ENCODE data around the gene RAB40AL.
A peak's percentile ranks its signal among the peaks of the same experiment; 100 is the strongest.
"Not testable (repeated sequence)": the region's sequence is repeated elsewhere in the genome, so short reads cannot be mapped to it uniquely, and the experiment has no call there.

The RAB40AL gene, protein sequence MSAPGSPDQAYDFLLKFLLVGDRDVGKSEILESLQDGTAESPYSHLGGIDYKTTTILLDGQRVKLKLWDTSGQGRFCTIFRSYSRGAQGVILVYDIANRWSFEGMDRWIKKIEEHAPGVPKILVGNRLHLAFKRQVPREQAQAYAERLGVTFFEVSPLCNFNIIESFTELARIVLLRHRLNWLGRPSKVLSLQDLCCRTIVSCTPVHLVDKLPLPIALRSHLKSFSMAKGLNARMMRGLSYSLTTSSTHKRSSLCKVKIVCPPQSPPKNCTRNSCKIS

DNA sequence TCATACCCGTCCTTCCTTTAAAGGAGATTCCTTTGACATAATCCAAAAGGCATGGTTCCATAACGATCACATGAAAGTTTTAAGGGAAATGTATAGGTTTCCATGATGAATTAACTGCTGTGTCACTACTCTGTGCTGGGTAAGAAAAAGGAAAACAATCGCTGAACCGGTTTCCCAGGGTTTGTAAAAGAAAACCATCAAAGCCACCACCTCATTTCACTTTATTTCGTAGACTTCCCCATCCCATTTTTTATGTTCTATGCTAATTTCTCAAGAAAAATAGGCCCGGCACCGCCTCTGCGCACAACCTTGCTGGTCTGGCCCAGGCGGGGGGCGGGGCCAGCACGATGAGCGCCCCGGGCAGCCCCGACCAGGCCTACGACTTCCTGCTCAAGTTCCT lies at the start of gene RAB40AL:
Gene RAB40AL (plus strand): TSS at position 301 of the 400 bp plus-strand sequence. CDS start 47 bp downstream, at position 348.
- FAIRE-seq = not testable (repeated sequence)

DNA sequence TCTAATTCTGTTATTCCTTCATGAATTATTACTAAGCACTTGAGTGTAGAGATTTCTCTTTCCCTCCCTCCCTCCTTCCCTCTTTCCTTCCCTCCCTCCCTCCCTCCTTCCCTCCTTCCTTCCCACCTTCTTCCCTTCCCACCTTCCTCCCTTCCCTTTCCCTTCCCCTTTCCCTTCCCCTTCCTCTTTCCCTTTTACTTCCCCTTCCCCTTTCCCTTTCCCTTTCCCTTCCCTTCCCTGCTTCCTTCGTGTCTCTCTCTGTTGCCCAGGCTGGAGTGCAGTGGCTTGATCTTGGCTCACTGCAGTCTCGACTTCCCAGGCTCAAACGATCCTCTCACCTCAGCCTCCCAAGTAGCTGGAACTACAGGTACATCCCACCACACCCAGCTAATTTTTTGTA lies 49.4 kb upstream of the RAB40AL start:
- no peak for FAIRE-seq

DNA sequence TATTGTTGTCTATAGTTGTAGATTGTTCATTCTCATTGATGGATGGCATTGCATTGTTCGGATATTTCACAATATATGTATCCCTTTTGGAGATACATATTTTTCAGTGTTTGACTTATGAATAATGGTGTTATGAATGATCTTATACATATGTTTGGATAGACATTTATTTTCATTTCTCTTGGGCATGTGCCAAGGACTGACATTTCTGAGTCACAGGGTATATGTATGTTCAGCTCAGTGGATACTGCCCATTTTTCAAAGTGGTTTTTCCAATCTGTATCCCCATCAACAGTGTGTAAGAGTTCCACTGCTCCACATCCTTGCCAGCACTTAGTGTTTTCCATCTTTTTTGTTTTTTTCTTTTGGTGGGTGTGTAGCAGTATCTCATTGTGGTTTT lies 45.0 kb upstream of the RAB40AL start:
- no peak for FAIRE-seq

DNA sequence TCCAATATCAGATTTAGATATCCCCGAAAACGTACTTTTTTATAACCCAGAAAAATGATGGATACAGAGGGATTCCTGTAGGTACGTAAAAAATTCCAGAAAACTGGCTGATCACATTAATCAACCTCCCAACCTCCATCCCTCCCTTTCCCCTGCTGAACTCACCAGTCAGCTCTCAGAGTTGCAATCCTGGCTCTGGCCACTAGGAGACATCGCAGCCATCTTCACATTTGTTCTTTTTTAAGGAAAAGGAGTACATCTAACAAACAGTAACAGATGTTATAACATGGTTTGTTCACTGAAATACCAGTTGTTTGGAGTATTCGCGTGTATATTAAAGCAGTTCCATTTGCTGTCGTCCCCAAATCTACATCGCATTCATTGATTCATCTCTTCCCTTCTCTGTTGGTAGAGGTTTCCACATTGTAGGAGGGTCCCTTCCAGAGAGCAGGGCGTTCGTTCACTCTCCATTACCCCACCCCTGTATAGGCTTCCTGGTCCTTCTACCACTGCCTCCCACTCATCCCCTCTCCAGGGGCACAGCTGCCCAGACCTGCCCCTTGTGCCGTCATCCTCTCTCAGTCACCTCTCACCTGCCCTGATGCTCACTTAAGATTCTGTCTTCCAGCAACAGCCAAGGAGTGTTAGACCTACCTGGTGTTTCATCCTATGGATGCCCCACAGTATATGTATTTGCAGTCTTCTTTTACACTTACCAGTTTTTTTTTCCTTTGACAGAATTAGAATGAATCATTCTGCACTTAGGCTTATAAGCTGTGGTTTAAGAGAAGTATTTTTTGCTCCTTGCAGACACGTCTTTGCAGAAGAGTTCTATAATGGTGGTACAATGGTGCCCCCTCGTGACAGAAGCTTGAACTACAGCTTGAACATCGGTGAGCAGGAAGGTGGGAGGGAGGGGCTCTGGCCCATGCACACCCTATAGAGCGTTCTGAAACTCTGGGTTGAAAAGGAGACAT lies 36.8 kb upstream of the RAB40AL start:
- FAIRE-seq = peak; percentile 48

DNA sequence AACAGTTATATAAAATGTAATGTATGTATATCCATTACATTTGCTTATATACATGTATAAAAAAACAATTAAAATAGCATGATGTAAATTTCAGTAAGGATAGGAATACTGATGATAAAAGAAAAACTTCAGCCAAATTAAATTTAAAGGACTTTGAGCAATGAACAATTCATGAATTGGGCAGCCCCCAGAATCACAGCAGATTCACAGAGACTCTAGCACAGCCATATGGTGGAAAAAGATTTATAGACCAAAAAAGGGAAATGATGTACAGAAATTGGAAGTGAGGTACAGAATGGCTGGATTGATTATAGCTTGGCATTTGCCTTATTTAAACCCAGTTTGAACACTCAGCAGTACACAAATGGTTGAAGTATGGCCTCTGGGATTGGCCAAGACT lies 34.7 kb upstream of the RAB40AL start:
- no peak for FAIRE-seq

DNA sequence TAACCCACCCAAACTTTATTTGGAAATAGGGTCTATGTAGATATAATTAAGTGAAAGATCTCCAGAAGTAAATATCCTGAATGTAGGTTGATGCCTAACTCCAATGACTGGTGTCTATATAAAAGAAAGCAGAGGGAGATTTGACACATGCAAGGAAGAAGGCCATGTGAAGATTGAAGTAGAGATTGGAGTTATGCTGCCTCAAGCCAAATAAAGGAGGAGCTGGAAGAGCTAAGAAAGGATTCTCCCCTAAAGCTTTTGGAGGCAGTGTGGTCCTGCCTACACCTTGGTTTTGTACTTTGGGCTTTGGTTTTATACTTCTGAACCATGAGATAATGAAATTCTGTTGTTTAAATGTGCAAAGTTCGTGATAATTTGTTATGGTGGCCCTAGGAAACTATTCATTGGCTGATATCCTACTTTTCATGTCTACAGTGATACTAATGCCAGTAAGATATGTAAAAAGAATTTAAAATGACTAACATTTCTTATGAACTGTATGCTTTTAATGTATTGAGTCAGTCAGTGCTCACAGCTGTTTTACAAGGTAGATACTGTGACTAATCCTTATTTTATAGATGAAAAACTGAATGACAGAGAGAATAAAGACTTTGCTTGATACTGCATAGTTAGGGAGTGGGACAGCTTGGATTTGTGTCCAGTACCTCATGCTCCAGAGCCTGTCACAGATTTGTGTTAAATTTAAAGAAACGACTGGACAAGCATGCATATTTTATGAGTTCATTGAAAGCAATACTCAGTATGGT lies 5.9 kb upstream of the RAB40AL start:
- no peak for FAIRE-seq

DNA sequence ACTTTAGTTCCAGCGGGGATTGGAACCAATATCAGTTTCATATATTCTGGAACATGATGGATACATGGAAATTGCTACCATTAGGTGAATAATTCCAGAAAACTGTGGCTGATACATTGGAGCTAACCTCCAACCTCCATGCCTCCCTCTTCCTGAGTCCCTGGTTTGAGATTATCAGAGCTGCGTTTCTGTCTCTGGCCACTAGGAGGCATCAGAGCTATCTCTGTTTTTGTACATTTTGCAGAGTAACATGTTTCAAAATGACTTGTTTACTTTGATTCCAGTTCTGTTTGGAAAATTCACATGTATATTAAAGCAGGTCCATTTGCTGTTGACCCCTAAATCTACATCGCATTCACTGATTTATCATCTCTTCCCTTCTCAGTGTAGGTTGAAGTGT lies 2.4 kb upstream of the RAB40AL start:
- FAIRE-seq = no peak

DNA sequence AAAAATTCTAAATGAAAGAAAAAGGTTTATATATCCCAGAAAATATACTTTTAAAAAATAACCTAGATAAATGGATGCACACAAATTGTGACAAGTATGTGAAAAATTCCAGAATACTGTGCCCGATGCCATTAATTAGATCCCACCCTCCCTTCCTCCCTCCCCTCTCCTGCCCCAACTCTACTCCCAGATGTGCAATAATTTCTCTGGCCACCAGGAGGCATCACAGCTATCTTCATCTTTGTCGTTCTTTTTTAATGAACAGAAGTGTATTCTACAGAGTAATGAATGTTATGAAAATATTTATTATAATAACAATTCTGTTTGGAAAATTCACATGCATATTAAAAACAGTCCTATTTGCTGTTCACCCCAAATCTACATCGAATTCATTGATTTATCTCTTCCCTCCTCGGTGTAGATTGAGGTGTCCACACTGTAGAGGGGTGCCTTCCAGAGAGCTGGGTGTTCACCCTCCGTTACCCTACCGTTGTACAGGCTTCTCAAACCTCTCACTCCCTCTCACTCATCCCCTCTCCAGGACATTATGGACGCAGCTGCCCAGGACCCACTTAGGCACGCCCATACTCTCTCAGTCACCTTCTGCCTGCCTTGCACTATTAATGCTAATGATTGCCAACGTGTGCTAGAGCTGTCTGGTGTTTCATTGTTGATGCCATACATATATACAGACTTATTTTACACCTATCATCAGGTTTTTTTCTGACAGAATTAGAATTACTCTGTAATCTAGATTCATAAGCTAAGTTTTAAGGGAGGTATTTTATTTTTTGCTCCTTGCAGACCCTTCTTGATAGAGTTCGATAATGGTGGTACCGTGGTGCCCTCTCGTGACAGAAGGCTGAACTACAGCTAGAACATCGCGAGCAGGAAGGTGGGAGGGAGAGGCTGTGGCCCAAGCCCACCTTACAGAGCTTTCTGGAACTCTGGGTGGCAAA lies 14.1 kb downstream of the RAB40AL start:
- peak; percentile 51 for FAIRE-seq

DNA sequence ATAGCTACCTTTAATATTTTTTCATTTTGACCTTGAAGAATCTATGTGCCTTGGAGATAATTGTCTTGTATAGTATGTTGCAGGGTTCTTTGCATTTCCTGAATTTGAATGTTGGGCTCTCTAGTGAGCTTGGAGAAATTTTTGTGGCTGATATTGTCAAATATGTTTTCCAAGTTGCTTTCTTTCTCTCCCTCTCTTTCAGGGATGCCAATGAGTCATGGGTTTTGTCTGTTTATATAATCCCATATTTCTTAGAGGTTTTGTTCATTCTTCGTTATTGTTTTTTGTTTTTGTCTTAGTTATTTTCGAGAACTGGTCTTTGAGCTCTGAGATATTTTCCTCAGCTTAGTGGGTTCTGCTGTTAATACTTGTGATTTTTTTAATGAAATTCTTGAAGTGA lies 20.7 kb downstream of the RAB40AL start:
- no peak for FAIRE-seq

DNA sequence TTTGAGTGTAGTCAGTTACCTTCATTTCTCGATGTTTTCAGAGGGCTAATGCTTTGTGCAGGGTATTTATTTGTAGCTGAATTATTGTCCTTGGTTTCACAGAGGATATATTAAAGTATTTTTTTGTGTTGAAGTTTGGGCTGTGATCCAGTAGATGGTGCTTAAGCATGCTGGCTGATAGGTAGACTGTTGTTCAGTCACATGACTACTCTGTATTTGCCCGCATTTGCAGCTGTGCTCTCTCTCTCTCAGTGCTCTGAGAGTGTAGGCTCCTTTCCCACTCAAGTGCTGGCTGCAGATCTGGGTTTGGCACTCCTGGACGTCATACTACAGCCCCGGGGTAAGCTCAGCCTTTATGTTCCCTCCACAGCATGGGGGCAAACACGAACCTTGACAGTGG lies 21.7 kb downstream of the RAB40AL start:
- no peak for FAIRE-seq

DNA sequence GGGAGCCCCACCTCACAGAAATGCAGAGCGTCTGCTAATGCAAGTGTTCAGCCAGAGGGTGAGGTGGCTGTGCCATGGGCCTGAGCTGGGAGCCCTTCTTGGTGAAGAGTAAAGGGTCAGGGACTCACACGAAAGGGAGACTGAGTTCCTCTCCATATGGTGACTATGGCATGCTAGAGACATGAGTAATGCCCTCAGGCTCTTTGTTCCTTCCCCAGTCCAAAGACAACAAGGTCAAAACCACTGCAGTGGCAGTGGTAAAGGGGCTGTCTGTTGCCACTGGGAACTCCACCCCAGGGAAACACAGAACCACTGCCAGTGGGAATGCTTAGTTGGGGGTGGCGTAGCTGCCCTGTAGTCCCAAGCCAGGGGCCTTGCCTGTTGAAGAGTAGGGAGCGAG lies 22.4 kb downstream of the RAB40AL start:
- no peak for FAIRE-seq

DNA sequence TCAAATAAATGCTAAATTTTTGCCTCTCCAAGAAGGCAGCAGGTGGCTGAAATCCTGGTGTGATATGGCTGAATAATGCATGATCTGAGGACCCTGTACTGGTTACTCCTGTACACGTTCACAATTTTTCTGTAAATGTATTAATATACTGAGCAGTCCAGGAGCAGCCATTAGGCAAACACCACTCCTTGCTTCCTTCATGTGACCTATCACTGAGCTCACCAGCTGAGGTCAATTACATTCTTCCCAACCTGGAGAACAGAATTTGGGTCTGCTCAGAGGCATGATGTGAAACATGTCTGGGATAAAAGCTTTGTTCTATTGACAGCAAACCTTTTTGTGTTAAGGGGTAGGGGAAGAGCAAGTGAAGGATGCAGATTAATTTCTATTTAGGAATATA lies 26.9 kb downstream of the RAB40AL start:
- FAIRE-seq = no peak

DNA sequence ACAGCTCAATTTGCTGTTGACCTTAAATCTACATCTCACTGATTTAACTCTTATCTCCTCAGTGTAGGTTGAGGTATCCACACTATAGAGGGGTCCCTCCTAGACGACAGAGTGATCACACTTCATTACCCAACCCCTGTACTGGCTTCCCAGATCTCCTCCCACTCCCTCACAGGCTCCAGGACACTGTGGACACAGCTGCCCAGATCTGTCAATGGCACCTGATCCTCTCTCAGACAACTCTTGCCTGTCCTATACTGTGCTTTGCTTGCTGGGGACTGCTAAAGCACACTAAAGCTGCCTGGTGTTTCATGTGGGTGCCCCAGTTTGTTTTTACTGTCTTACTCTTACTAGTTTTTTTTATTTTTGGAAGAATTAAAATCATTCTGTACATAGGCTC lies 27.9 kb downstream of the RAB40AL start:
- no peak for FAIRE-seq

DNA sequence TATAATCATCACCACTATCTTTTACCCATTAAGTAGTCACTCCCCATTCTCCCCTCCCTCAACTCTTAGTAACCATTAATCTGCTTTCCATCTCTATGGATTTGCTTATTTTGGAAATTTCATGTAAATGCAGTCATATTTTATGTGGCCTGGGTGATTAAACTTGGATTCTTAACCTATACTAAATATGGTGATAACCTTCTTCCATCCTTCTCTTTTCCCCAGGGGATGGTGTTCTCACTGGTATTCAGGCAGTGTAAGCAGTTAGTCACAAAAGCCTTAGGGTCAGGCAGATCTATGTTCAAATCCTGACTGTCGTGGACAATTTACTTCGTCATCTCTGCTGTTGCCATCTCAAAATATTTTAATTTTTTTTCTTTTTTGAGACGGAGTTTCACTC lies 29.6 kb downstream of the RAB40AL start:
- FAIRE-seq = no peak

DNA sequence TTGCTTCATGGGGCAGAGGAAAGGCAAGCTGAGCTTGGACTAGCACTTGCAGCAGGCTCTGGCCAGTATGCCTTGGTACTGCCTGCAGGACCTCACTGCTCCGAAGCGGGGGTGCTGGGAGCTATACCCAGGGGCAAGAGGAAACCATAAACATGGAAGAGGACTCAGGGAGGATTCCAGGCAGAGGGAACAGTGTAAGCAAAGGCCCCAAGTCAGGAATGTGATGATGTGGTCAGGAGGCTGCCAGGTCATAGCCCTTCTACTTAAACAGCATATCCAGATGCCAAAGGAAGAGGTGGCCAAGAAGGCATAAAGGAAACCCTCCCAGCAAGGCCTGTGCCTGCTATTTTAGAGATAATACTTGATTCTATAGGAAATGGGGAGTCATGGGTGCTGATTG lies 31.1 kb downstream of the RAB40AL start:
- no peak for FAIRE-seq

DNA sequence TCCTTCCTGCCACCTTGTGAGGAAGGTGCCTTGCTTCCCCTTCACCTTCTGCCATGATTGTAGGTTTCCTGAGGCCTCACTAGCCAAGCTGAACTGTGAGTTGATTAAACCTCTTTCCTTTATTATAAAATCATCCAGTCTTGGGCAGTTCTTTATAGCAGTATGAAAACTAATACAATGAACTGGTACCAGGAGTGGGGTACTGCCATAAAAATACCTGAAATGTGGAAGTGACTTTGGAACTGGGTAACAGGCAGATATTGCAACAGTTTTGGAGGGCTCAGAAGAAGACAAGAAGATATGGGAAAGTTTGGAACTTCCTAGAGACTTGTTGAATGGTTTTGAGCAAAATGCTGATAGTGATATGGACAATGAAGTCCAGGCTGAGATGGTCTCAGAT lies 34.5 kb downstream of the RAB40AL start:
- not testable (repeated sequence) for FAIRE-seq

DNA sequence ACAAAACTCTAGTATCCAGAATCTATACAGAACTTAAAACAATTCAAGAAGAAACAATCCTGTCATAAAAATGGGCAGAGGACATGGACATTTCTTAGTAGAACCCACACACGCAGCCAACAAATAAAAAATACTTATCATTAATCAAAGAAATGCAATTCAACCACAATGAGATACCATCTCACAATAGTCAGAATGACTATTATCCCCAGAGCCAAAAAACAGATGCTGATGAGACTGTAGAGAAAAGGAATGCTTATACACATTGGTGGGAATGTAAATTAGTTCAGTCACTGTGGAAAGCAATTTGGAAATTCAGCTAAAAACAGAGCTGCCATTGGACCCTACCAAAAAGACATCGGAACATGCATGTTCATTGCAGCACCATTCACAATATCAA lies 37.9 kb downstream of the RAB40AL start:
- no peak for FAIRE-seq

DNA sequence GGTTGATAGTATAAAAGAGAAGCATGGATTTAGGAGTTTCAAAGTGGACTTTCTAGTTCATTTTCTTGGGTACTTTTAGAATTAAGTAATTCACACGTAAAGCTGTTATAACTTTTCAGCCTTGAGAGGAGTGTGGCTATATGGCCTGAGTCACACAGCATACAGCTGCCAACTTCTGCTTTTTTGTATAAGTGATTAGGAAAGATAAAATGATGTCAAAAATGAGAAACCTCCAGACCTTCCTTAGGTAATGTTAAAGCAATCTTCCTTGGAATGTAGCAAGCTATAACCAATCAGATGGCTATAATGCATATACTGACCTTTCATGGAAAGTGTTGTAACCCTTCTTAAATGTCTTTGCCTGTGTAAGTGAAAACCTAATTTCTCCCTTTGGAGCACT lies 39.2 kb downstream of the RAB40AL start:
- no peak for FAIRE-seq

DNA sequence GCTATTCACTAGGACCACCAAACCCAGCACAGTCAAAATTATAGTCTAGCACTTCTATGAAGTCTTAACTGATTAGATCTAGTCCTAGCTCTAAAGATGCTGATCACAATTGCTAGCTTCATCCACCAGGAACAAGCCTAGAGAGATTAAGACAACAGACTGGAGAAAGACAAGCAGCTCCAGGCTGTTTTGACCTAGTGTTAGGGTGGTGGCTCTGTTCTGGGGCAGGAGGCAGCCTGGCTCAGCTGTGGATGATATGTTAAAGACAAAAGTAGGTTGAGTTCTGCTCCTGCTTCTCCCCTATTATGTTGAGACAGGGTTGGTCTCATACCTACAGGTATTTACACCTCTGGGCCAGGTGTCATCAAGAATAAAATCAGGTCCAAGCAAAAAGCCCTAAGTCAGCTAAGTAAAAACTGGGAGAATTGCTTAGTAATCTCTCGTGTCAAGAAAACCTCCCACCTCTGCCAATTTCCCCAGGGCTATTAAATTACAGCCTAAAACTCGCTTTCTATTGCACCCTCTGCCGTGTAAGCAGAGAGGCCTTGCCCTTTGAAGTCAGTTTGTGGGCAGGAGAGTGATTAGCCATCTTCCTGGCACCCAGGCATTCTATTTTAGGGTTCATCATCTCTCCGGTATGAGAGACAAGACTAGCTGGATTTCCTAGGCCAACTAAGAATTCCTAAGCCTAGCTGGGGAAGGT lies 39.9 kb downstream of the RAB40AL start:
- FAIRE-seq = no peak

DNA sequence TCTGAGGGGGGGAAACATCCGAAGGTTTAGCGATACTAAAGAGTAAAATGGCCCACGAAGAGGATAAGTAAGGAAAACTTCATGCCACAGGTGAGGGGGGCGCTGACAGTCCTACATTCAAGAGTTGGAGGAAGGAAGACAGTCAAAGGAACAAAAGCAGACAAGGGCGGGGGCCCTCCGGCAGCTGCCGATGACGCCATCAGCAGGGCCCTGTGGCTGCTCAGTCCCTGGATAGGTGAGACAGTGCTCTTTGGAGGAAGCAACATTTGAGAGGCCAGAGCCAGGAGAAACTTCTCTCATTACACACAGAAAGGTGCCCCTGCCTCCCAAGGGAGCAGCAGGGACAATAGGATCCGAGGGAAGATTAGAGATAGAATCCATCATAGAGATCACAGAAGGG lies 41.5 kb downstream of the RAB40AL start:
- no peak for FAIRE-seq

DNA sequence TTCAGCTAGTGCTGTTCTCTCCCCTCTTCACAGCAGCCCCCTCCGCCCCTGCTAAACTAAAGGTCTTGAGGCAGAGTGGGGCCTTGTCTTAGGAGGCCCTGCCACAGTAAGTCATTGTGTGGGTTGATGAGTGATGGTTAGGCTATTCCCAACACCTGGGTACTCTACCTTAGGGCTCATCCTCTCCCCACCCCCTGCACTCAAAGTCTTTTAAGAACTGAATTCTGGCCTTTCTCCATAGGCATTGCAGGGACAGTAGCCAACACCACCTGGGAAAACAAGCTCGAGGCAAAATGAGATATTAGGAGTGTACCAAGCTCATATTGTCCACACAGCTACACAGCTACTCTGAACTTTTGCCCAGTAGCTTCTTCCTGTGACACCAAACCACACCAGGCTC lies 42.5 kb downstream of the RAB40AL start:
- no peak for FAIRE-seq

DNA sequence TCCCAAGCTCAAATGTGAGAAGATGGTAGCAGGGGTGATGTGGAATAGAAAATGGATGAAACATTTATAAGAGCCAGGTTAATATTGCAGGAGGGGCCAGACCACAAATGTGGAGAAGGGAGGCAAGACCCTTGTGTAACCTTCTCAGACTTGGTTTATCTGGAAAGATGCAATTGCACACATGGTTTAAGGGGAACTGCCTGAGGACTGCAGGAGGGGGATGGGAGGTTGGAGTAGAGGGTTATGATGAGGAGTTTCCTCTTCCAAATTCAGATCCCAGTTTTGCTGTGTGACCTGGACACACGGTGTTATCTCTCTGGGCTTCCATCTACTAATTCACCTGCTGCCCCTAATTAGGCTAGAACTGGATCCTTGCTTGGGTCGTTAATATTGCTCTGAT lies 46.1 kb downstream of the RAB40AL start:
- no peak for FAIRE-seq

Data from A204.1 (cell line).